Neural crest cell (in vitro differentiated cells): ENCODE measurements around the gene TNFRSF17. TPM values are rescaled to one million over a fixed set of nuclear protein-coding genes. Genes with fewer than 3 reads are reported as not detected.
"Not testable (repeated sequence)": the region's sequence is repeated elsewhere in the genome, so short reads cannot be mapped to it uniquely, and the experiment has no call there.

Experiments
- DNase-seq: peaks from one replicate; pipeline ENCODE4 v3.0.0; 2021; ENCODE audit warnings: low read depth, mixed read lengths, low spot score
- H3K27ac Mint-ChIP-seq: one replicate; pipeline ENCODE4 v1.8.0; 2021; ENCODE audit warnings: mild to moderate bottlenecking, mixed read lengths; ENCODE audit not compliant: unreplicated experiment
- H3K27me3 Mint-ChIP-seq: 2 replicates; pipeline ENCODE4 v1.8.0; 2021; ENCODE audit warnings: low read depth, mild to moderate bottlenecking, mixed read lengths
- H3K36me3 Mint-ChIP-seq: 2 replicates; pipeline ENCODE4 v1.8.0; 2021; ENCODE audit warnings: low read depth, mild to moderate bottlenecking, mixed read lengths
- H3K4me1 Mint-ChIP-seq: 2 replicates; pipeline ENCODE4 v1.8.0; 2021; ENCODE audit warnings: mixed read lengths
- H3K4me3 Mint-ChIP-seq: one replicate; pipeline ENCODE4 v1.8.0; 2021; ENCODE audit warnings: mild to moderate bottlenecking, mixed read lengths
- H3K9me3 Mint-ChIP-seq: 2 replicates; pipeline ENCODE4 v1.8.0; 2021; ENCODE audit warnings: mixed read lengths
- total RNA-seq: library from RNA; stranded (reverse); gene quantifications from 2 replicates; pipeline ENCODE4 v1.2.1, GENCODE V29; 2021
- TF ChIP-seq, protein P1 (sequence below): fragments of 200-600 bp; sonication (generic); conservative IDR thresholded peaks from 2 replicates; pipeline ENCODE4 v1.5.0; 2021; ENCODE audit warnings: antibody characterized with exemption, mild to moderate bottlenecking

The TNFRSF17 gene
- total RNA-seq, 1 donor from 2014 or later = not detected

DNA sequence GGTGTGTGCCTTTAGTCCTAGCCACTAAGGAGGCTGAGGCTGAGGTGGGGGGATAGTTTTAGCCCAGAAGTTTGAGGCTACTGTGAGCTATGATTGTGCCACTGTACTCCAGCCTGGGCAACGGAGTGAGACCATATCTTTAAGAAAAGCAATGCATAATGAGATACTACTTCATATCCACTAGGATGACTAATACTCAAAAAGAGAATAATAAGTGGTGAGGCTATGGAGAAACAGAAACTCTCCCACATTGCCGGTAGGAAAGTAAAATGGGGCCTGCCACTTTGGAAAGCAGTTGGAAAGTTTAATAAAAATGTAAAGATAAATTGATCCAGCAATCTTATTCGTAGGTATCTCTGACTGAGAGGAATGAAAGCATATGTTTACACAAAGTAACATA is 18.6 kb upstream of the TNFRSF17 start:
- no peak for DNase-seq
- Mint-ChIP-seq H3K36me3 (no peaks in the 10 kb centered on the region), H3K27me3 (no peaks in the 10 kb centered on the region), H3K9me3 (no peaks in the 10 kb centered on the region), H3K4me1 (no peaks in the 10 kb centered on the region), H3K4me3 (no peak overlapping the region), H3K27ac (no peak overlapping the region)
- TF ChIP-seq, protein P1, sequence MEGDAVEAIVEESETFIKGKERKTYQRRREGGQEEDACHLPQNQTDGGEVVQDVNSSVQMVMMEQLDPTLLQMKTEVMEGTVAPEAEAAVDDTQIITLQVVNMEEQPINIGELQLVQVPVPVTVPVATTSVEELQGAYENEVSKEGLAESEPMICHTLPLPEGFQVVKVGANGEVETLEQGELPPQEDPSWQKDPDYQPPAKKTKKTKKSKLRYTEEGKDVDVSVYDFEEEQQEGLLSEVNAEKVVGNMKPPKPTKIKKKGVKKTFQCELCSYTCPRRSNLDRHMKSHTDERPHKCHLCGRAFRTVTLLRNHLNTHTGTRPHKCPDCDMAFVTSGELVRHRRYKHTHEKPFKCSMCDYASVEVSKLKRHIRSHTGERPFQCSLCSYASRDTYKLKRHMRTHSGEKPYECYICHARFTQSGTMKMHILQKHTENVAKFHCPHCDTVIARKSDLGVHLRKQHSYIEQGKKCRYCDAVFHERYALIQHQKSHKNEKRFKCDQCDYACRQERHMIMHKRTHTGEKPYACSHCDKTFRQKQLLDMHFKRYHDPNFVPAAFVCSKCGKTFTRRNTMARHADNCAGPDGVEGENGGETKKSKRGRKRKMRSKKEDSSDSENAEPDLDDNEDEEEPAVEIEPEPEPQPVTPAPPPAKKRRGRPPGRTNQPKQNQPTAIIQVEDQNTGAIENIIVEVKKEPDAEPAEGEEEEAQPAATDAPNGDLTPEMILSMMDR = no peak

DNA sequence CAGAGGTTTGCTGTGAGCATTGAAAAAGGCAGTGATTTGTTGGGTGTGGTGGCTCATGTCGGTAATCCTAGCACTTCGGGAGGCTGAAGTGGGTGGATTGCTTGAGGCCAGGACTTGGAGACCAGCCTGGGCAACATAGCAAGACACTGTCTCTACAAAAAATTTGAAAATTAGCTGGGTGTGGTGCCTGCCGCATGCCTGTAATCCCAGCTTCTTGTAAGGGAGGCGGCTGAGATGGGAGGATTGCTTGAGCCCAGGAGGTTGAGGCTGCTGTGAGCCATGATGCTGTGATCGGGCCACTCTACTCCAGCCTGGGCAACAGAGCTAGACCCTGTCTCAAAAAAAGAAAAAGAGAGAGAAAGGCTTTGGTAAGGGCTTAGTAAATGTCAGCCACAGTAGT is 16.2 kb upstream of the TNFRSF17 start:
- H3K27me3 Mint-ChIP-seq = no peaks in the 10 kb centered on the region
- H3K4me1 Mint-ChIP-seq = no peaks in the 10 kb centered on the region
- H3K27ac Mint-ChIP-seq = no peak overlapping the region
- no peak for DNase-seq
- H3K9me3 Mint-ChIP-seq = no peaks in the 10 kb centered on the region
- no peaks in the 10 kb centered on the region for H3K36me3 Mint-ChIP-seq
- no peak overlapping the region for H3K4me3 Mint-ChIP-seq
- TF ChIP-seq, protein P1 = no peak

DNA sequence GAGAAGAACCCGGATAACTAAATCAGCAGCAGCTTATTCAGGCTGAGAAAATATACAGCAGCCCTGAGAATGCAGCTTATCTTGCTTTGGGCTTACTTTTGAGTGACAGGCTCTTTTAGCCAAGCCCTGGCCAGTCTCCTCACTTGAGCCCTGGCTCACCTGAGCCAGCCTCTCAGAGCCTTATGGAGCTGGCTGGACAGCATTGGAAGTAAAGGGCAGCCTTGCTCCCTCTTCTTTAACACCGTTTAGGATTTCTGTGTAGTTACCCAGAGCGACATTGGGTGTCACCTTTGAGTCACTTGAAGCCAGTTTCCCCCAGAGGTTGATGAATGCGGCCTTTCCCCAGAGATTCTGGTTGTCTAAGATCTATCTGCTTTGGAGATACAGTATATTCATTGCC is 15.5 kb upstream of the TNFRSF17 start:
- TF ChIP-seq, protein P1 = peak; percentile 64
- peak; percentile 8 for DNase-seq
- no peaks in the 10 kb centered on the region for H3K4me1 Mint-ChIP-seq
- H3K4me3 Mint-ChIP-seq = no peak overlapping the region
- H3K27me3 Mint-ChIP-seq = no peaks in the 10 kb centered on the region
- no peaks in the 10 kb centered on the region for H3K9me3 Mint-ChIP-seq
- H3K36me3 Mint-ChIP-seq = no peaks in the 10 kb centered on the region
- H3K27ac Mint-ChIP-seq = no peak overlapping the region

DNA sequence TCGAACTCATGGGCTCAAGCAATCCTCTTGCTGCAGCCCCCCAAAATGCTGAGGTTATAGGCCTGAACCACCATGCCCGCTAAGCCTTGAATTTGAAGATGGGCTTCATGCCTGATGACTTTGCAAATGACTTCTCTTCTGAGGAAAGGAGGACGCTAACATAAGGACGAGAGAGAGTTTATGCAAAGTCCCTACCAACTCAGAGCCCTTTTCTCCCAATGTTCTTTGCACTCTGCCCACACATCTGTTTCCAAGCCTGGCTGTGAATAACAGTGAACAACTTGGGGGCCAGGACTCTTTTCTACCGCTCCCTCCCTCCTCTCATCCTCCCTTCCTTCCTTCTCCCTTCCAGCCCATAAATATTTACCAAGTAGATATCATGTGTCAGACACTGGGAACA is 14.6 kb upstream of the TNFRSF17 start:
- no peak overlapping the region for H3K27ac Mint-ChIP-seq

DNA sequence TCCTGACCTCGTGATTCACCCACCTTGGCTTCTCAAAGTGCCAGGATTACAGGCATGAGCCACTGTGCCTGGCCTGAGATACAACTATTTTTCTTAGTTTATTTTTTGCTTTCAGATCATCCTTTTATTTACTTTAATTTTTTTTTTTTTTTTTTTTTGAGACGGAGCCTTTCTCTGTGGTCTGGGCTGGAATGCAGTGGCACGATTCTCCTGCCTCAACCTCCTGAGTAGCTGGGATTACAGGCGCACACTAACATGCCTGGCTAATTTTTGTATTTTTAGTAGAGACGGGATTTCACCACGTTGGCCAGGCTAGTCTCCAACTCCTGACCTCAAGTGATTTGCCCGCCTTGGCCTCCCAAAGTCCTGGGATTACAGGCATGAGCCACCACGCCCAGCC is 11.4 kb upstream of the TNFRSF17 start:
- H3K27me3 Mint-ChIP-seq, H3K27ac Mint-ChIP-seq, H3K4me3 Mint-ChIP-seq, H3K4me1 Mint-ChIP-seq, H3K36me3 Mint-ChIP-seq, H3K9me3 Mint-ChIP-seq, DNase-seq: not testable (repeated sequence)

More for the DNA sequence above, 14.6 kb upstream of the TNFRSF17 start:
- Mint-ChIP-seq H3K27me3 (no peaks in the 10 kb centered on the region), H3K36me3 (no peaks in the 10 kb centered on the region), H3K4me3 (no peak overlapping the region), H3K9me3 (no peaks in the 10 kb centered on the region), H3K4me1 (no peaks in the 10 kb centered on the region)
- TF ChIP-seq, protein P1 = no peak
- DNase-seq = no peak

DNA sequence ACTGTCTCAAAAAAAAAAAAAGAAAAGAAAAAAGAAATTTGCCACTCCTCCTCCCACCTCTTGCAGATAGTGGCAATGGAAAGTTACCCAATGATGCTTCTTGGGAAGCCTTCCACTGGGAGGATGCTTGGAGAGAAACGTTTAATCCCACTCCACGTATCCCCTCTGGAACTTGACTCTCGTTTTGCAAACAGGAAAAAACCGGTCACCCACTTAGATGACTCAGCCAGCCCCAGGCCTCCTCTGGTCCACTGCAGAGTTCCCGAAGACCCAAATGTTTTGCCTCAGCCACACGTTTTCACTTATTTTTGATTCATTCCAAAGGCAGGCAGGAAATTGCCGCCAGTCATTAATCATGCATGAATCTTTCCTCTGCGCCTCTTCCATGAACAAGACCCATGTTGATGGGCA is 9.3 kb upstream of the TNFRSF17 start:
- TF ChIP-seq, protein P1 = no peak
- Mint-ChIP-seq H3K27ac (peak overlapping the region; percentile 5), H3K9me3 (no peaks in the 10 kb centered on the region), H3K36me3 (no peaks in the 10 kb centered on the region), H3K4me1 (no peaks in the 10 kb centered on the region), H3K27me3 (no peaks in the 10 kb centered on the region), H3K4me3 (no peak overlapping the region)
- DNase-seq = no peak
